ENCODE results near the gene CLDN11. TPM values are rescaled to one million over a fixed set of nuclear protein-coding genes. Genes with fewer than 3 reads are reported as not detected.
A peak's percentile ranks its signal among the peaks of the same experiment; 100 is the strongest.

The CLDN11 gene
- total RNA-seq, 1 donor from 2014 or later: 0.70 TPM

- Mint-ChIP-seq H3K4me3 (ENCODE audit: unreplicated experiment) (no peak overlapping the region), H3K27me3 (ENCODE audit: low read depth, unreplicated experiment) (peaks cover 36% of the 10 kb centered on the region), H3K36me3 (ENCODE audit: low read depth, unreplicated experiment) (no peaks in the 10 kb centered on the region), H3K4me1 (ENCODE audit: low read depth, unreplicated experiment) (peaks cover 9% of the 10 kb centered on the region), H3K27ac (ENCODE audit: unreplicated experiment) (no peak overlapping the region), H3K9me3 (ENCODE audit: unreplicated experiment) (no peaks in the 10 kb centered on the region)
- peak overlapping the region; percentile 11 for H2AFZ ChIP-seq (ENCODE audit: low read depth, low read length)
- no peaks in the 10 kb centered on the region for H3K36me3 ChIP-seq (ENCODE audit: insufficient read depth, low read length)
- no peaks in the 10 kb centered on the region for H3K4me1 ChIP-seq (ENCODE audit: insufficient read depth, low read length)
- peak overlapping the region; percentile 6 for H3K4me2 ChIP-seq (ENCODE audit: low read length)
- H3K9me3 ChIP-seq (ENCODE audit: insufficient read depth, low read depth, low read length): no peaks in the 10 kb centered on the region
- DNase-seq (ENCODE audit: low read depth) (peak; percentile 67), FAIRE-seq (no peak)
- H3K9ac ChIP-seq (ENCODE audit: low read length): no peak overlapping the region
- no peak overlapping the region for H3K27ac ChIP-seq (ENCODE audit: low read depth, low read length)
- H3K79me2 ChIP-seq (ENCODE audit: insufficient read depth, low read length): no peaks in the 10 kb centered on the region
- H3K4me3 ChIP-seq (ENCODE audit: insufficient read depth, low read depth, low read length): no peak overlapping the region
- no peaks in the 10 kb centered on the region for H3K27me3 ChIP-seq (ENCODE audit: insufficient read depth, low read length)
- TF ChIP-seq EZH2 (IDR thresholded peaks at IDR 0.05; ENCODE audit: insufficient read depth, low read length): no peak
- TF ChIP-seq CTCF (IDR thresholded peaks at IDR 0.05; ENCODE audit: insufficient read depth, low read depth, low read length): no peak
- no peaks in the 10 kb centered on the region for H4K20me1 ChIP-seq (ENCODE audit: insufficient read depth, low read length)
These were observed 51.7 kb downstream of the CLDN11 start for GRCh38 chr3:170470063-170471016.

GRCh38 chr3:170471149-170471548 is 52.5 kb downstream of the CLDN11 start:
- TF ChIP-seq CTCF (IDR thresholded peaks at IDR 0.05; ENCODE audit: insufficient read depth, low read depth, low read length) (no peak), EZH2 (IDR thresholded peaks at IDR 0.05; ENCODE audit: insufficient read depth, low read length) (no peak)
- Histone ChIP-seq H2AFZ (ENCODE audit: low read depth, low read length) (no peak overlapping the region), H3K9me3 (ENCODE audit: insufficient read depth, low read depth, low read length) (no peaks in the 10 kb centered on the region), H3K4me2 (ENCODE audit: low read length) (peak overlapping the region; percentile 6), H3K27me3 (ENCODE audit: insufficient read depth, low read length) (no peaks in the 10 kb centered on the region), H3K79me2 (ENCODE audit: insufficient read depth, low read length) (no peaks in the 10 kb centered on the region), H3K9ac (ENCODE audit: low read length) (no peak overlapping the region), H3K4me3 (ENCODE audit: insufficient read depth, low read depth, low read length) (no peak overlapping the region), H3K4me1 (ENCODE audit: insufficient read depth, low read length) (no peaks in the 10 kb centered on the region), H3K27ac (ENCODE audit: low read depth, low read length) (no peak overlapping the region), H3K36me3 (ENCODE audit: insufficient read depth, low read length) (no peaks in the 10 kb centered on the region), H4K20me1 (ENCODE audit: insufficient read depth, low read length) (no peaks in the 10 kb centered on the region)
- DNase-seq (ENCODE audit: low read depth) (no peak), FAIRE-seq (no peak)
- Mint-ChIP-seq H3K27me3 (ENCODE audit: low read depth, unreplicated experiment) (peaks cover 38% of the 10 kb centered on the region), H3K36me3 (ENCODE audit: low read depth, unreplicated experiment) (no peaks in the 10 kb centered on the region), H3K4me3 (ENCODE audit: unreplicated experiment) (no peak overlapping the region), H3K27ac (ENCODE audit: unreplicated experiment) (no peak overlapping the region), H3K4me1 (ENCODE audit: low read depth, unreplicated experiment) (peaks cover 9% of the 10 kb centered on the region), H3K9me3 (ENCODE audit: unreplicated experiment) (no peaks in the 10 kb centered on the region)

- no peak overlapping the region for H2AFZ ChIP-seq (ENCODE audit: low read depth, low read length)
- Mint-ChIP-seq H3K4me3 (ENCODE audit: unreplicated experiment) (no peak overlapping the region), H3K27me3 (ENCODE audit: low read depth, unreplicated experiment) (peaks cover 38% of the 10 kb centered on the region), H3K27ac (ENCODE audit: unreplicated experiment) (no peak overlapping the region), H3K4me1 (ENCODE audit: low read depth, unreplicated experiment) (peaks cover 9% of the 10 kb centered on the region), H3K36me3 (ENCODE audit: low read depth, unreplicated experiment) (no peaks in the 10 kb centered on the region), H3K9me3 (ENCODE audit: unreplicated experiment) (no peaks in the 10 kb centered on the region)
- DNase-seq (ENCODE audit: low read depth) (no peak), FAIRE-seq (no peak)
- H3K27ac ChIP-seq (ENCODE audit: low read depth, low read length): no peak overlapping the region
- H3K9me3 ChIP-seq (ENCODE audit: insufficient read depth, low read depth, low read length): no peaks in the 10 kb centered on the region
- H3K4me1 ChIP-seq (ENCODE audit: insufficient read depth, low read length): peaks cover 5% of the 10 kb centered on the region
- no peak overlapping the region for H3K4me2 ChIP-seq (ENCODE audit: low read length)
- H3K36me3 ChIP-seq (ENCODE audit: insufficient read depth, low read length): no peaks in the 10 kb centered on the region
- H3K4me3 ChIP-seq (ENCODE audit: insufficient read depth, low read depth, low read length): no peak overlapping the region
- H4K20me1 ChIP-seq (ENCODE audit: insufficient read depth, low read length): no peaks in the 10 kb centered on the region
- no peak overlapping the region for H3K9ac ChIP-seq (ENCODE audit: low read length)
- H3K27me3 ChIP-seq (ENCODE audit: insufficient read depth, low read length): no peaks in the 10 kb centered on the region
- H3K79me2 ChIP-seq (ENCODE audit: insufficient read depth, low read length): no peaks in the 10 kb centered on the region
- no peak for TF ChIP-seq EZH2 (IDR thresholded peaks at IDR 0.05; ENCODE audit: insufficient read depth, low read length)
- no peak for TF ChIP-seq CTCF (IDR thresholded peaks at IDR 0.05; ENCODE audit: insufficient read depth, low read depth, low read length)
These were observed 54.7 kb downstream of the CLDN11 start for GRCh38 chr3:170473358-170473757.
